ENCODE data around the gene C16orf82. TPM values are rescaled to one million over a fixed set of nuclear protein-coding genes. Genes with fewer than 3 reads are reported as not detected.

C16orf82 gene
- total RNA-seq, 1 donor from 2014 or later = not detected

- no peaks in the 10 kb centered on the region for H3K9me3 ChIP-seq
- no peak for DNase-seq
- TF ChIP-seq CTCF (IDR thresholded peaks at IDR 0.05) = no peak
- intact Hi-C loops (cut with DNase I) = no loop called here
- H3K36me3 ChIP-seq = no peaks in the 10 kb centered on the region
- no peak overlapping the region for H3K27ac ChIP-seq
- no peak overlapping the region for H3K4me3 ChIP-seq
- no peak for ATAC-seq
- H3K4me1 ChIP-seq = no peaks in the 10 kb centered on the region
- no peaks in the 10 kb centered on the region for H3K27me3 ChIP-seq (ENCODE audit: low read depth)
Measured at GRCh38 chr16:27048316-27048715, 18.4 kb upstream of the C16orf82 start.

GRCh38 chr16:27049117-27049516 is 17.6 kb upstream of the C16orf82 start:
- no peak overlapping the region for H3K27ac ChIP-seq
- no peaks in the 10 kb centered on the region for H3K27me3 ChIP-seq (ENCODE audit: low read depth)
- intact Hi-C loops (cut with DNase I) = no loop called here
- H3K4me3 ChIP-seq = no peak overlapping the region
- no peak for DNase-seq
- no peaks in the 10 kb centered on the region for H3K36me3 ChIP-seq
- no peak for TF ChIP-seq CTCF (IDR thresholded peaks at IDR 0.05)
- no peak for ATAC-seq
- no peaks in the 10 kb centered on the region for H3K4me1 ChIP-seq
- H3K9me3 ChIP-seq = no peaks in the 10 kb centered on the region

- Histone ChIP-seq H3K9me3 (no peaks in the 10 kb centered on the region), H3K4me1 (no peaks in the 10 kb centered on the region), H3K4me3 (no peak overlapping the region), H3K36me3 (no peaks in the 10 kb centered on the region), H3K27ac (no peak overlapping the region), H3K27me3 (ENCODE audit: low read depth) (no peaks in the 10 kb centered on the region)
- TF ChIP-seq CTCF (IDR thresholded peaks at IDR 0.05) = no peak
- intact Hi-C loops (cut with DNase I) = no loop called here
- DNase-seq (no peak), ATAC-seq (no peak)
Measured at GRCh38 chr16:27052007-27052406, 14.7 kb upstream of the C16orf82 start.

GRCh38 chr16:27053996-27054395 is 12.7 kb upstream of the C16orf82 start:
- no peak for TF ChIP-seq CTCF (IDR thresholded peaks at IDR 0.05)
- DNase-seq (no peak), ATAC-seq (no peak)
- no peak overlapping the region for H3K27ac ChIP-seq
- intact Hi-C loops (cut with DNase I) = no loop called here
- H3K36me3 ChIP-seq = no peaks in the 10 kb centered on the region
- H3K4me1 ChIP-seq = no peaks in the 10 kb centered on the region
- no peaks in the 10 kb centered on the region for H3K27me3 ChIP-seq (ENCODE audit: low read depth)
- no peak overlapping the region for H3K4me3 ChIP-seq
- H3K9me3 ChIP-seq = no peaks in the 10 kb centered on the region

GRCh38 chr16:27058299-27058698 is 8.4 kb upstream of the C16orf82 start:
- H3K4me1 ChIP-seq = no peaks in the 10 kb centered on the region
- ATAC-seq (no peak), DNase-seq (no peak)
- no peaks in the 10 kb centered on the region for H3K36me3 ChIP-seq
- H3K9me3 ChIP-seq = no peaks in the 10 kb centered on the region
- no peaks in the 10 kb centered on the region for H3K27me3 ChIP-seq (ENCODE audit: low read depth)
- no peak overlapping the region for H3K27ac ChIP-seq
- H3K4me3 ChIP-seq = no peak overlapping the region
- intact Hi-C loops (cut with DNase I) = no loop called here
- no peak for TF ChIP-seq CTCF (IDR thresholded peaks at IDR 0.05)

GRCh38 chr16:27070776-27071175 is 4.0 kb downstream of the C16orf82 start:
- Histone ChIP-seq H3K9me3 (no peaks in the 10 kb centered on the region), H3K36me3 (no peaks in the 10 kb centered on the region), H3K4me1 (no peaks in the 10 kb centered on the region), H3K27me3 (ENCODE audit: low read depth) (peaks cover 12% of the 10 kb centered on the region), H3K4me3 (no peak overlapping the region), H3K27ac (no peak overlapping the region)
- intact Hi-C loops (cut with DNase I) = no loop called here
- no peak for ATAC-seq
- no peak for DNase-seq
- TF ChIP-seq CTCF (IDR thresholded peaks at IDR 0.05) = no peak

Data from lower lobe of right lung (tissue), 2 donors.